ENCODE measurements around the gene LAMA2.

The LAMA2 gene

DNA sequence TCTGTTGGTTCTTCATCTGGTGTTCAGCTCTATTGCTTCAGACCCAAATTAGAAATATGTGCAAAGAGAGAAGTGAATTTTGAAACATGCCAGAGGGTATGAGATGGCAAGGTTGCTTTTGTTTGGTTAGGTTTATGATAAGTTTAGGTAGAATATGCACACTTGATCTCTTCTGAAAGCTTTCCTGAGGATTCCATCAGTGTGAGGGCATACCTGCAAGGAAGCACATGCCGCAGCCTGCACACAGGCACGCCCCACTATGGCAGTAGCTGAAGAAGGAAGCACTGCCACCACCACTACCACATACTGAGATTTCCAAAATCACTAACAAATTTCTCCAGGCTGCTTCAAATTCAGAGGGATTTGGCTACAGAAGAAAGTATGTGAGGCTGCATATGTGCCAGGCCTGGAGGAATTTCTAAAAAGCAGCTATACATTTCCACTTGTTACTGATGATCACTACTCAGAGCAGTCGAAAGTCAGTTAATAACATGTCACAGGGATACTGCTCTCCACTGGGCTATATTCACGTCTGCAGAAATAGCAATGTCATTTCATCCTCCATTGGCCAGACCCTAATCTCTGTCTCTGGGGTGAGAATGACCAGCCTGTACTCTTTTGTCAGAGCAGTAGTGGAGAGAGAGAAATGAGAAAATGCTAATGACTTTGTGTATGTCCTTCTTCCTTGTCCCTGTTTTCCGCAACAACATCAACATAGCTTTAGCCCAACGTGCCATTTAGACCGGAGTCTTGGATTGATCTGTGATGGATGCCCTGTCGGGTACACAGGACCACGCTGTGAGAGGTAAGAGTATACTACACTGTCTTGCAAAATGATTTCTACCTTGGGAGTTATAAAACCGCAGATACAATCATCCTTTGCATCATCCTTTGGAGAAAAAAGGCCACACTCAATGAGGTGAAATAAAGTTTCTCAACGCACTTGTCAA lies 396.7 kb downstream of the LAMA2 start:
- no peak for DNase-seq

DNA sequence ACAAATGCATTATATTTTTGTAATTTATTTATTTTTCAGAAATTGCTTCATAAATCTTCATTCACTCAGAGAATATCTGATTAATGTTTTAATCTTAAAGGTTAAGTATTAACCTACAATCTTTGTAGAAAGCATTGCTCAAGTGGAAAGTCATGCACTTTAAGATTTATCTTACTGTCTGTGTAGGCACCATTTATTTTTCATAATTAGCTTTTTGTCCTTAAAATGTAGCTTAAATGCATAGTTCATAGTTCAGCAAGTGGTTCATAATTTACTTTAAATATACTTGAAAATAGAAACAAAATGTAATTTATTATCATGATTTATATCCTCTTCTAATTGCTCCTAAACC lies 397.3 kb downstream of the LAMA2 start:
- no peak for DNase-seq

DNA sequence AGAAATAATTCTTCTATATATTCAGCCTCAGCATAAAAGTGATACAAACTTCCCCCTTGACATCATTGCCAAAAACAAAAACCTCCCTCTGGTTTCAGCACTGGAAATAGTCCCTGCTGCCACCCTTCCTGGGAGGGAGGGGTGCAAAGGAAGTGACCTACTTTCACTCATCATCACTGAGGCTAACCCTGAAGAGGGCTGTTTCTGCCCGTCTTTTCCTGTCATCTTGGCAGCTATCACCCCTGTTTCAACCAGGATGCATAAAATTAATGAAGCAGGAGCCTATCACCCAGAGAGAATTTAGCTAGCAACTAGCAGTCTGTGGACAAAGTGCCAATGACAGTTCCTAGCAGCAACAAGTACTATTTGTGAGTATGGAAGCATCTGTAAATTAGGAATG lies 397.8 kb downstream of the LAMA2 start:
- no peak for DNase-seq

DNA sequence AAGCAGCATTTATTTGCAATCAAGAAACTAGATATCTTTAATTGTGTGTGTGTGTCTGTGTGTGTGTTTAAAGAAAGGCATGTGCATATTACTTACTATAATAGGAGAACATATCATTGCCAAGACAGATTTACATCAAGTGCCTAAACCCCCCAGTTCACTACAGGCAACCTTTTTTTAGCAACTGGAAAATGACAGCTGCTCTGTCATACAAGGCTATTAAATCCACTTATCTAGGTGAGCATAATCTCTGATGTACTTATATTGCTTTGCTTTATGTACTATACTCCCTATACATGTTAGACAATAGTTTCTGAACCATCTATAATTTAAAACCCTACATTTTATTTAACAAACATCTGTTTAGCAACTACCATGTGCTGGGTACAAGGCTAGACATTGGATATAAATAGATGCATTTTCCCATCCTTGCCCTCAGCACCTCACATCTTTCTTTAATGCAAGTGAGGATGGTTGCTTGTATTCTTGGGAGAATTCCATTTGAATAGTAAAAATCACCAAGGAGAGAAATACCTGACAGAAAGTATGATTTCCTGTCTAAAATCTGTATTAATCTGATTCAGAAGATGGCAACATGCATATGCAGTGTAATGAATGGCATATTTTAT lies 398.3 kb downstream of the LAMA2 start:
- no peak for DNase-seq

DNA sequence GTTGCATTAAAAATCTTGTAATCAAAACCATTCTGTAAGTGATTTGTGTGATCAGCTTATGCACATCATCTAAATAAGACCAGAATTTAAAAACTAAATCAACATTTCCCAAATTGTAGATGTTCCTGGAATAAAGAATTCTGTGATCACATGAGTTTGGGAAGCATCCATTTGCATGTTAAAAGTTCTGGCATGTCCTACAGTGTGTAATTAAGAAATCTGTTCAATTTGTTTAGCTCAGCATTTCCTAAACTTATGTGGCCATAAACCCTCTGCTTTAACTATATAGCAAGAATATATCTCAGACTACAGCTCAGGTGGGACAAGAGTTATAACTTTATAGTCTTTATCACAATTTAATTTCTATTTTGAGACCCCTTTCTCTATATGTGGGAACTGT lies 399.1 kb downstream of the LAMA2 start:
- no peak for DNase-seq

DNA sequence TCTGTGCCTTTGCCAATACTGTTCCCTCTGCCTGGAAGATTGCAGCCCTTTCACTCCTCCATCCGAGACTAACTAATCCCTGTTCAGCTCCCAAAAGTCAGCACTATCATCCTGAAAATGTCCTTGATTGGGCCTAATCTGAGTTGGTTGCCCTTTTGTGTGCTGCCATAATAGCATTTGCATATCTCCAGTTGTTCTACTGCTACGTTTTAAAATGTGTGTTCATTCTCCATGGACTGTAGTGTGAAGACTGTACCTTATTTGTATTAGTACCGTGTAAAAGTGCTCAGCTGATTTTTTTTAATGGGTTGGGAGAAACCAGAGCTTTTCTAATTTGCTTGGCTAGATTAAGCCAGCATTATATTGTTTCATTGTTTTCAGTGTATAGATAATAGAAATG lies 401.3 kb downstream of the LAMA2 start:
- no peak for DNase-seq

DNA sequence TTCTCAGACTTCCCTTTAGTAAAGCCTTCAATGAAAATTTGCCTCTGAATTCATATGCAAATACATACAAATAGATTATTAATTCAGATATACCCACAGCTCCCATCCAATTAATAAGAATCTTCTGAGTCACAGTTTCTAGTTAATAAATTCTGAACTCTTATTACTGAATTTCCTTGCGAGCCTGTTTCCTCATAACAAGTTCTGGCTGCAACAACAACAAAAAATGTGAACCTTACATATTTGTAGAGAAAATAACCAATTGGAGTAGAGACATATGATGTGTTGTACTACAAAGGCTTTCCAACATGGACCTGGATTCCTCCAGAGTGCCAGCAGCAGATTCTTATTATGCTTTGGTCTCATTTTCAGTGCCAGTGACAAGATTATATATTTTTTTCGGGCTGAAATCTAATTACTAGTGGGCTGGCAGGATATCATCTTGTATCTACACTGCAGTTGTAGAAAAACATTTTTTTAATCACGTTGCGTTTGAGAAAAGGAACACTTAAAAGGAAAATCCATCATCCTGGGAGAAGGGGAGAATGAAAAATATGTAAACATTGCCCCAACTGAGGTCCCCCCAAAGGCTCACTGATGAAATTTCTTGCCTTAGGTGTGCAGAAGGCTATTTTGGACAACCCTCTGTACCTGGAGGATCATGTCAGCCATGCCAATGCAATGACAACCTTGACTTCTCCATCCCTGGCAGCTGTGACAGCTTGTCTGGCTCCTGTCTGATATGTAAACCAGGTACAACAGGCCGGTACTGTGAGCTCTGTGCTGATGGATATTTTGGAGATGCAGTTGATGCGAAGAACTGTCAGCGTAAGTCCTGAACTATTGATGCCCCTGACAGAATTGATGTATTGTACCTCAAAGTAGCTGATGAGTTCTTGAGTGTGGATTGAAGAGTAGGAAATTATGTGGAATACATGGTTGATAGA lies 404.6 kb downstream of the LAMA2 start:
- DNase-seq, result no peak

DNA sequence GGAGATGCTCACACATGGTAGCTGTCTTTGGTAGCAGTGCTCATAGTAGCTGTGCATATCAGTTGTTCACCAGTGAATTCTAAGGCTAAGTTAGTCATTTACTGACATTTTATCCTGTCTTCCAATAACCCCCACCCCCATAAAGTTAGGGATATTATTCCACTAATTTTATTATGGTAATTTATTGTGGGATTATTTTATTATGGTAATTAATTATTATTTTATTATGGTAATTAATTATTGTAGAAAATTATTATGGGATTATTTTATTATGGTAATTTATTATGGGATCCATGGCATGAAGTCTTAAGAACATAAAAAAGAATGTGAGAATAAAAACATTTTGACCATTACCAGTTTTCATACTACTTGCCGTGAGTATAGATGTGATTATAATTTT lies 406.5 kb downstream of the LAMA2 start:
- no peak for DNase-seq

DNA sequence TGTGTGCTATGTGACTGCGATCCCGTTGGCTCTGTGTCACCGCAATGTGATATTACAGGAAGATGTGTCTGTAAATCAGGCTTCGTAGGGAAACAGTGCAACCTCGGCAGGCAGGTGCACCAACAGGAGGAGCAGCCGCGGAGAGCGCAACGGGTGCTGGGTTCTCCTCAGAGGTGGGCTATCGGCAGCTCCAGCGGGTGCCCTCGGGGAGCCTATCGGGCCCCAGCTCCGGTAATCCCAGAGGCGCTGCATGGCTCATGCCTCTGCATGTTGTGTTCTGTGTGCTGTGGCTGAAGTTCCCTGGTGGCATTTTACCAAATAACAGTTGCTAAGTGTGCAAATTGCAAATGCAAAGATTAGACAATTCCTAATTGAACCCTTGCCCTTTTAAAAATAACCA lies 409.9 kb downstream of the LAMA2 start:
- DNase-seq, result no peak

DNA sequence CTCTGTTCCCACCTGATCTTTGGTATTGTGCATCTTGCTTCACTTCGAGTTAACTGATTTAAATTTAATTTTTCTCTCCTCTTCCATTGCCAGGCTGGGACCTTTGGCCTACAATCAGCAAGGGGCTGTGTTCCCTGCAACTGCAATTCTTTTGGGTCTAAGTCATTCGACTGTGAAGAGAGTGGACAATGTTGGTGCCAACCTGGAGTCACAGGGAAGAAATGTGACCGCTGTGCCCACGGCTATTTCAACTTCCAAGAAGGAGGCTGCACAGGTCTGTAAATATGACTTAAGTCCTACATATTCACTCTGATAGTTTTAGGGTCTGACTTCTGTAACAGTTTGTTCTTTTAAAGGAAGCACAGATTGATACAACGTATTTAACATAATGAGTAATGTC lies 414.7 kb downstream of the LAMA2 start:
- no peak for DNase-seq

DNA sequence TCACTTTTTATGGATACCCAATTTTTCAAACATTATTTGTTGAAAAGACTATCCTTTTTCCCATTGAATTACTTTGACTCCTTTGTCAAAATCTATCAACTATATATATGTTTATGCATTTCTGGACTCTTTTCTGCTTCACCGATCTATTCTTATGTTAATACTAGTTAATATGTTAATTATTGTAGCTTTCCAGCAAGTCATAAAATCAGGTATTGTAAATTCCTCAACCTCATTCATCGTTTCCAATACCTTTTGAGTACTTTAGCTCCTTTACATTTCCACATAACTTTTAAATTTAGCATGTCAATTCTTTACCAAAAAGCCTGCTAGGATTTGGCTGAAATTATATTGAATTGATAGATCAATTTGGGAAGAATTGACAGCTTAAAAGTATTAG lies 419.7 kb downstream of the LAMA2 start:
- no peak for DNase-seq

DNA sequence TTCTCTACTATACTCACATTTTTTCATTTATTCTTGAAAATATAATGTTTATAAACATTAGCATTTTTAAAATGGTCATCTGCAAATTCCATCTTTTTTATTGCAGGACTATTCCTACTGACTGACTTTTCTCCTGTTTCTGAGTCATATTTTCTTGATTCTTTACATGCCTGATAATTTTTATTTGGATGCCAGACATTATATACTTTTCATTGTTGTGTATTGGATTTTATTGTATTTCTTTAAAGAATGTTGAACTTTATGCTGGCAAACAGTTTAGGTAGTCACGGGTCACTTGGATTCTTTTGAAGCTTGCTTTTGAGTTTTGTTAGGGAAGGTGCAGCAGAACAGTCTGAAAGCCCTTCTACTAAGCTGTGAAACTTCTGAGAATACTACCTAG lies 423.9 kb downstream of the LAMA2 start:
- DNase-seq, result no peak

DNA sequence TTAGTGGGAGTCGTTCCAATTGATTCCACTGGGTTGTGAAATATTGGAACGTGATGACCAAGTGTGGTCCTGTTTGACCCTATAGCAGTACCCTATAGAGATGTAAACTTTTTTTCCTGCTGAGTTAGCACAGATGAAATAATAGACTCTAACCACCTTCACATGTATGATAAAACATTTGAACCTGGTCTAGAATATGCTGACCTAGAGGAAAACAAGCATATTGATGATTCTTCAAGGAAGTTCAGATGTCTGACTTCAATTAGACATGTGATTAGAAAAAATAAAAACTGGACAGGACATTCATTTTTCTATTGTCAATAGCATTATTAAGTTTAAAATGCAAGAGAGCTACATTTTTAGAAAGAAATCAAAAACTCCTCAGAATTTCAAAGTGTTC lies 424.9 kb downstream of the LAMA2 start:
- DNase-seq, result no peak

DNA sequence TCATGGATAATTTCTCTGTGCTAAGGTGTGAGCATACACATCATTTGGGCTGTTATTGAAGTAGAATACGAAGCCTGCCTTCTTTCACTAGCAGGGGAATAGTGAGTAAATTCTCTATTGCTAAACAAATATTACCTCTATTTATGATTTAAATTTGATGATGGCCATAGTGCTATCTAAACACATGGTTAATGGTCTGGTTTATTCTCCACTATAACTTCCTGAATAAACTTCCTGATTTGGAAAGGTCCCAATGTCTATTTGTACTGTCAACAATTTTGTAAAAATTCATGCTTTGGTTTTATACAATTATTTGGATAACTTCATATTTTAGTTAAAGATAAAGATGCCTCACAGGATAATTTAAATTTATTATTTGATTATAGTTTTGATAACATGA lies 426.2 kb downstream of the LAMA2 start:
- DNase-seq, result no peak

DNA sequence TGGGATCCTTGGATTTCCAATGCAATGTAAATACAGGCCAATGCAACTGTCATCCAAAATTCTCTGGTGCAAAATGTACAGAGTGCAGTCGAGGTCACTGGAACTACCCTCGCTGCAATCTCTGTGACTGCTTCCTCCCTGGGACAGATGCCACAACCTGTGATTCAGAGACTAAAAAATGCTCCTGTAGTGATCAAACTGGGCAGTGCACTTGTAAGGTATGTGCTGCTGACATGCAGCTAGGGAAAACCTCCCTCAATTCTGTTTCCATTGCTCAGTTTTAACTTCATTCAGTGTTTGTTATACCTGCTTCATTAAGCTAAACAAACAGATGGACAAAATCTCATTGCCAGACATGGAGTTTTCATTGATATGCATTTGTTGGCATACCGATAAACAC lies 429.9 kb downstream of the LAMA2 start:
- peak; percentile 74 for DNase-seq

DNA sequence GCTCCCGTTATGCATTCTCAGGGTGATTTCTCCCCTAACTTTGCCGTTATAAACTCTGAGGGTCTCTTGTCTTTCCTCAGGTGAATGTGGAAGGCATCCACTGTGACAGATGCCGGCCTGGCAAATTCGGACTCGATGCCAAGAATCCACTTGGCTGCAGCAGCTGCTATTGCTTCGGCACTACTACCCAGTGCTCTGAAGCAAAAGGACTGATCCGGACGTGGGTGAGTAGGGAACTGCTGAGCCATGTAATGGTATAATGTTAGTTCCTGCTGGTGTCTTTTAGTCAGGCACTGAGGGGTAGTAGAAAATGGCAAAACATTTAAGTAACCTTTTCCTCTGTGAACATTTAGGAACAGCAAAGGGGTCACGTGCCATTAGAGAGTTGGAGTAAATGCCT lies 431.6 kb downstream of the LAMA2 start:
- DNase-seq, result no peak

DNA sequence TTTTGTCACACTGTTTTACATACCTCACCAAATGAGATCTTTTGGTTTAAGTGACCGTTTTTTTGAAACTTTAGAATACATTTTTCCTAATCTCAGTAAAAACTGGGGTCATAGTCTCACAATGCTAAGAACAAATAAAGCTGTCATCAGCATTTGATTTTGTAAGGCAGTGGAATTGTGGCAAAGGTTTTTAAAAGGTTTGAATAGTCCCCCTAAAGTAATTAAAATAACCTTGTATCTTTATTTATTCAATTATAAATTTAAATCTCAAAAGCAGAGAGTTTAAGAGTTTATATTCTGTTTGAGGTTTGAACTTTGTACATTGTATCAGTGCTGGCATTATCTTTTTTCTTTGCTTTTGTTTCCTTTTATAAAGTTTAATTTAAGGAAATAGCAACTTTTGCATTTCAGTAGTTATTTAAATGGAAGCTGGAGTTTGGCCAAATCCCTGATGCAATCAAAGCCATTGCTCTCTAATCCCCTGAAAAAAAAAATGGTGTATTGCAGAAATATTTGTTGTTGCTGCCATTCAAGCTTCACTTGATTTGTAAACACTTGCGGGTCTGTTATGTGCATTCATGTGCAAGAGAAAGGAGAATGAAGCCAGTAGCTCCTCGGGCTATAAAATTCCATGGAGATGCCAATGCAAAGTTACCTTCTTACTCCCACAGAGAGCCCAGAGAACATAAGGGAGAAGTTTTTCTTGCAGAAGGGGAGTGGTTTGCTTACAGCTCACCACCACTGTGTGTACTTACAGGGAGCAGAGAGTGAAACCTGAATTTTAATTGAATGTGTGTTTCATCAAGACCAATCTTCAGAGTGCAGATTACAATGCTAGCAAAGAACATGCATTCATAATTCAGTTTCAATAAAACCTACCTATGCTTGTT lies 435.2 kb downstream of the LAMA2 start:
- peak; percentile 53 for DNase-seq

DNA sequence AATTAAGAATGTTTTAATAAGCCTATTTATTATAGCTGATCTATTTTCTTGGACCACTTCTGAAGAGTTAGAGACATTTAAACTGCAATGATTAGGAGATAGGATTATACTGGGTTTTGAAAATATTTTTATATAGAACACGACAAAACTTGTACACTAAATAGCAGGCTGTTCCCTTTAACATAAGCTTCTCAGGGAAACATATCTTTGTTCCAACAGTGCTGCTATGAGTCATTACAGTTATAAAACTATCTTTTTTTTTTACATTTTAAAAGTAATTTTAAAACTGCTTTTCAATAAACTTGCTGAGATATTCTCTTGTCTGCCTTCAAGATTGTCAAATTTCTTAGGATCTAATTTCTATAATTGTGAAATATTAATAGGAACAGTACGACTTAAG lies 438.0 kb downstream of the LAMA2 start:
- DNase-seq, result no peak

DNA sequence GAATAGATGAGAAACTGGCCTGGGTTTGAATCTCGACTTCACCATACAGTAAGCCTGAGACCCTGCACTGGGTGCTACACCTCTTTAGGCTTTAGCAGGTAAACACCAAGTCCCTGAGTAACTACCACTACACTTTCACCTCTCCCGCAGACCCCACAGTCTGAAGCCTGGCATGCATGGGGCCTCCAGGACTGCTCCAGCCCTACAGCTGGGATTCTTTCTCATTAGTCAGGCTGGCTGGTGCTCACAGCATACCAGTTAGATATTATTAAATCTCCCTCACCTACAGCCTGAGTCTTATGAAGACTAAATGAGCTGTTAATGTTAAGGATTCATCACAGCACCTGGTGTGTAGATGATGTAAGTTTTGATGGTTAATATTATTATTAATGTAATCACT lies 438.4 kb downstream of the LAMA2 start:
- DNase-seq, result no peak

DNA sequence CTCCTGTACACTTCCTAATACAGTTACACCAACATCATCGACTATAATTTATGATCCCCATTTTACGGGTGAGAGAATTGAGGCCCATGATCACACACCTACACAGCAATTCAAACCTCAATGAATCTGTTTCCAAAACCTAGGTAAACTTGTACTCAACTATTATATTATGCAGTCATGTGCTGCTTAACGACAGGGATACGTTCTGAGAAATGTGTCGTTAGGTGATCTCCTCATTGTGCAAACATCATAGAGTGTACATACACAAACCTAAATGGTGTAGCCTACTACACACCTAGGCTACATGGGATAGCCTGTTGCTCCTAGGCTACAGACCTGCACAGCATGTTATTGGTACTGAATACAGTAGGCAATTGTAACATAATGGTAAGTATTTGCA lies 441.4 kb downstream of the LAMA2 start:
- no peak for DNase-seq

DNA sequence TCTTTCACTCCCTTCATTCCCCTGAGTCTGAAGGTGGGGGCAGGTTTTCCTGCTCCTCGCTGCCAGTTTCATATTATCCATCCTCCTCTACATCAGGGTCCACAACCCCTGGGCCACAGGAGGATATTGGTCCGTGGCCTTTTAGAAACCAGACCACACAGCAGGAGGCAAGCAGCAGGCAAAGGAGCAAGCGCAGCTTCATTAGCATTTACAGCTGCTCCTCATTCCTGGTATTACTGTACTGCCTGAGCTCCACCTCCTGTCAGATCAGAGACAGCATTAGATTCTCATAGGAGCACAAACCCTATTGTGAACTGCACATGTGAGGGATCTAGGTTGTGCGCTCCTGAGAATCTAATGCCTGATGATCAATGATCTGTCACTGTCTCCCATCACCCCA lies 446.7 kb downstream of the LAMA2 start:
- no peak for DNase-seq

DNA sequence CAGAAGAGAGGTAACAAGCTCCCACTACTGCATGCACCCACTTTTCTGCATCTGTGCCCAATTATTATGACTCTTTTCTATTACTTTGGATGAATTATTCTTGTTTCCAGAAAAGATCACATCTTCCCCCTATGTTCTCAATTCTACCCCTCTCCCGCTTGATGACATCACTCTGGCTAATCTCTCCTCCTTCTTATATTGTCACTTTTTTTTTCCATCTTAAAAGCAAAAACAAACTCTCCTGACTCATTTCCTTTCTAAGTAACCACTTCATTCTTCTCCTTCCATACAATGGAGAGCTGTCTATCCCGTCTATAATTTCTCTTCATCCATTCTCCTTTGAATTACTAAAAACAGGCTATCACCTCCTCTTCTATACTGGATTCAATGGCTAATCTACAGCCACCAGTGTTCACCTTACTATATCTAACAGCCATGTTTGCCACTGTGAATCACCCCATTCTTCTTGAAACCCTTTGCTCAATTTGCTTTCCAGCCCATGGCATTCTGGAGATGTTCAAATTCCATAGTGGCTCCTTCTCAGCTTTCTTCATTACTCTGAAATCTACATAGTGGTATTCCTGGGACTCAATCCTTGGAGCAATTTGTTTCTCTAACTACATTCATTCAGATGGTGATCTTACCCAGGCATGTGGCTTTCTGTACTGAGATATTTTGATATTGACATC lies 448.7 kb downstream of the LAMA2 start:
- peak; percentile 69 for DNase-seq
